Epithelial cell of esophagus (primary cell): ENCODE results near the gene CCDC71L.

Source experiments
- DNase-seq: peaks from one replicate; pipeline ENCODE4 v3.0.0; 2010; ENCODE audit warnings: low read depth
- H3K4me3 ChIP-seq: 2 replicates; pipeline ENCODE4 v1.5.1; 2011; ENCODE audit warnings: mild to moderate bottlenecking, low read length, control low read depth
- TF ChIP-seq, protein P1 (sequence below): IDR thresholded peaks from 2 replicates; pipeline ENCODE4 v1.5.1; 2011; ENCODE audit warnings: low read depth, mild to moderate bottlenecking, low read length, control low read depth, inconsistent platforms; ENCODE audit not compliant: insufficient read depth; ENCODE audit errors: missing control alignments

CCDC71L gene

DNA sequence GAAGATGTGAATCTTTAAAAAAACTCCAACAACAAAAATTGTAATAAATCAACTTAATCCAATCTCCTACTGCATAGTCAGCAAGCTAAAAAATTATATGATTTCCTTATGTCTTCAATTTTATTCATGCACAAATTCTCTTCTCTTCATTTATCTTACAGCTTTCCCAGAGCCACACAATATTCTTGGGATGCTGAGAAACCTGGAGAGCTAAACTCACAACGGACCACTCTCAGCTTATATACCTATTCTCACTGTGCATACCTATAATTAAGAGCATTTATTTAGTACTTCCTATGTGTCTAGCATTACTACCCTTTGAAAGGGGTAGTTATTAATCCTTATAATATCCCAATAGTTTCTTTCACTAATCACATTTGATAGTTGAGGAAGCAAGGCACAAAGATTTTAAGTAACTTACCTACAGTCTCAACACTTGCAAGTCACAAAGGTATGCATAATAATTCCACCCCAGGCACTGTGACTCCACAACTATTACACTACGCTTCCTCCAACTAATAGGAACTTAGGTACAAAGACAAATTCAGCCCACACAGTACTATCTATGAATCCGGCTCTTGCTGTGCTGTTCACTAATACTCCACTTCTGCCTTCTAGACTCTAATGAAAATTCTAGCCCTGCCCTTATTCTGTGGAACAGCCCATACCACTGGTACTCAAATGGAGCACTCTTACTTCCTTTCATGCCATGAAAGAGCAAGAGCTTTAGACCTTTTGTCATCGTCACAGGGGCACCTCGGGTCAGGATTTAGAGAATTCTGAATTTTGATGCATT lies 5.1 kb downstream of the CCDC71L start:
- peak; percentile 47 for DNase-seq
- H3K4me3 ChIP-seq = no peak overlapping the region
- TF ChIP-seq, protein P1, sequence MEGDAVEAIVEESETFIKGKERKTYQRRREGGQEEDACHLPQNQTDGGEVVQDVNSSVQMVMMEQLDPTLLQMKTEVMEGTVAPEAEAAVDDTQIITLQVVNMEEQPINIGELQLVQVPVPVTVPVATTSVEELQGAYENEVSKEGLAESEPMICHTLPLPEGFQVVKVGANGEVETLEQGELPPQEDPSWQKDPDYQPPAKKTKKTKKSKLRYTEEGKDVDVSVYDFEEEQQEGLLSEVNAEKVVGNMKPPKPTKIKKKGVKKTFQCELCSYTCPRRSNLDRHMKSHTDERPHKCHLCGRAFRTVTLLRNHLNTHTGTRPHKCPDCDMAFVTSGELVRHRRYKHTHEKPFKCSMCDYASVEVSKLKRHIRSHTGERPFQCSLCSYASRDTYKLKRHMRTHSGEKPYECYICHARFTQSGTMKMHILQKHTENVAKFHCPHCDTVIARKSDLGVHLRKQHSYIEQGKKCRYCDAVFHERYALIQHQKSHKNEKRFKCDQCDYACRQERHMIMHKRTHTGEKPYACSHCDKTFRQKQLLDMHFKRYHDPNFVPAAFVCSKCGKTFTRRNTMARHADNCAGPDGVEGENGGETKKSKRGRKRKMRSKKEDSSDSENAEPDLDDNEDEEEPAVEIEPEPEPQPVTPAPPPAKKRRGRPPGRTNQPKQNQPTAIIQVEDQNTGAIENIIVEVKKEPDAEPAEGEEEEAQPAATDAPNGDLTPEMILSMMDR = no peak

DNA sequence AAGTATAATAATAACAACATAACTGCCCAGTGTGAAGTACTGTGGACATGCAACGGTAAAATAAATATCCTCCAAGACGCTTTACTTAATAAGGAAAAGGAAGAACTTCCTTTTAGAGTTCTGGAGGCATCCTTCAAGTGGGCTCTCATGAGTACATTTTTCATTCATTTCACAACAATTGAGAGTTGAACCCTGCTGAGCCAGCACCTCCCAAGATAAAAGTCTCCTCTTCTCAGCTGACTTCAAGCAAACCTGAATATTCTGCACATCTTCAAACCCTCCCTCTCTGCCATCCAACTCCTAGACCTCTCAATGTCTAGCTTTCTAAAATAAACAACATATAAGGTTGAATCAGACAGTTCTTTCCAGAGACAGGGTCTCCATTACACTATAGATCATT lies 7.5 kb downstream of the CCDC71L start:
- TF ChIP-seq, protein P1 = no peak
- DNase-seq = no peak
- no peak overlapping the region for H3K4me3 ChIP-seq

DNA sequence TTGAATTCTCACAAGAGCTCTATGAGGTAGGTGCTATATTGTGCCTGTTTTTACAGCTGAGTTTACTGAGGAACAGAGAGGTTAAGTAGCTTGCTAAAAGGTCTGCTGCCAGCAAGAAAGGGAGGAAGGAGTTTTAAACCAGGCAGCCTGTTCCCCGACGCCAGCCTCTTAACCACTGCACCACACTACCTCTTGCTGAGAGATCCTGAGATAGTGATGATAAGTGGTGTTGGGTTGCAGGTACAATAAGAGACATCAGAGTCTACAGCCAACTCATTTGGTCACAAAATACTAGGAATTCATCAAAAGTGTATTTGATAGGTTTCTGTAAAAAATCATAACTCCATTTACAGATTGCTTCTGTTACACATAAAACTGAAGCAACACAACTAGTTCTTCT lies 8.0 kb downstream of the CCDC71L start:
- no peak for DNase-seq
- H3K4me3 ChIP-seq = no peak overlapping the region
- TF ChIP-seq, protein P1 = no peak

DNA sequence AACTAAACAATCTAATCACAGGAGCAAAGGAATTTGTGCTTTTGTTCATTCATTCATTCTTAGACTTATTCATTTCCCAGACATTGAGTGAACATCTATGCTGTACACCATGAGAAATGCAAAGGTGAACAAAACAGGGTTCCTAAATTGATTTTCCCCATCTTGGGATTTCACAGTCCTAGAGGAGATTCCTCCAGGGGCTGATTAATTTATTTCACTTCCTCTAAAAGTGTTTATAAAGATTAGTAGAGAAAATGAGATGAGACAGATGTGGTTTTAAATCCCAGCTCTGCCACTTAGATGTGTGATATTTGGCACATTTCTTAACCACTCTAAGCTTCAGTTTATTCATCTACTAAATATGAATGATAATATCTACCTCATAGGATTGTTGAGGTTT lies 8.9 kb downstream of the CCDC71L start:
- no peak for DNase-seq
- no peak overlapping the region for H3K4me3 ChIP-seq
- TF ChIP-seq, protein P1 = no peak

DNA sequence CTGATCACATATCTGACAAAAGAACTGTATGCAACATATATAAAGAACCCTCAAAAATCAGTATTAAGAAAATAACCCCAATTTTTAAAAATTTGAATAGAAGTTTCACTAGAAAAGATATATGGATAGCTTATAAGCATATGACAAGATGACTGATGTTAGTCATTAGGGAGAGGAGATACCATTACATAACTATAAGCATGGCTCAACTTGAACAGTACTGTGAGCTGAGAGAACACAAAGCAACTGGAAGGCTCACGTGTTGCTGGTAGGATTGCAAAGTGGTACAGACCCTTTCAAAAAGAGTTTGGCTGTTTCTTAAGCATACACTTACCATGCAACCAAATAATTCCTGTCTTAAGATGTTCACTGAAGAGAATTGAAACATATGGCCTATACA lies 14.7 kb downstream of the CCDC71L start:
- TF ChIP-seq, protein P1 = no peak
- DNase-seq = peak; percentile 75
- H3K4me3 ChIP-seq = no peak overlapping the region

DNA sequence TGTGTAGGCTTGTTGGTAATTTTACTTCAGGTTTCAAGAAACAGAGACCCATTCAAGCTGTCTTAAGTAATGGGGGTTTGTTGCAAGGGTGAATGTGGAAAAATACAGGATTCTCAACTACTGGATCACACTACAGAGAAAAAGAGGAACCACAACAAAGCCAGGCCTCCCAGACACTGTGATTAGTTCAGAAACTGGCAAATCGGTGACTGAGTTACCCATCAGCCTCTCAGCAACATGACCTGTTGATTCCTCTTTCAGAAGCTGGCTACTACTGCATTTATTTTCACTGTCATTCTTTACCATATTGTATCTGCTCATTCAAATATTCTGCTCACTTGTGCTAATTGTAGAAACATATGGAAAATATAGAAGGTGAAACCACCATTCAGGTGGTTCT lies 16.0 kb downstream of the CCDC71L start:
- TF ChIP-seq, protein P1 = no peak
- DNase-seq = no peak
- H3K4me3 ChIP-seq = no peak overlapping the region
